ENCODE results near the gene SDF2L1. TPM values are rescaled to one million over a fixed set of nuclear protein-coding genes. Genes with fewer than 3 reads are reported as not detected.
"Not testable (repeated sequence)": the region's sequence is repeated elsewhere in the genome, so short reads cannot be mapped to it uniquely, and the experiment has no call there.

The SDF2L1 gene
- total and polyA plus RNA-seq, 2 donors (not counting 3 experiments of a cell fraction or from before 2014, with no cell fraction given): 66.7 to 79.5 TPM

DNA sequence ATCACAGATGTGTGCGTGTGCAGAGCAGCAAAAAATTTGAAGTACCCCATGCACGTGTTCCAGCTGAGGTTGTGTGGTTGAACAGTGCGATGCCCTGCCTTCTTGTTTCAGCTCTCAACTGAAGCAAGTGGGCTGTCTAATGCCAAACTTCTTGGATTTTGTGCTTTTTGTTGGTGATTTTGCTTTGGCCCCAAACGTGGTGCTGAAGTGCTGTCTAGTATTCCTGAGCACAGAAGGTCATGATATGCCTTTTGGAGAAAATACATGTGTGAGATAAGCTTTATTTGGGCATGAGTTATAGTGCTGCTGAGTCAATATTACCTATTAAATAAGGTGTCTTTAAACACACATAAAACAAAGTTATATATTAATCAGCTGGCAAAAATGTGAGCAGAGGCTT lies 26.4 kb upstream of the SDF2L1 start:
- no peaks in the 10 kb centered on the region for H3K9me3 ChIP-seq (replicated peaks; ENCODE audit: control insufficient read depth, insufficient read depth, low read length)
- H3K79me2 ChIP-seq (ENCODE audit: control insufficient read depth, insufficient read depth, low read length): peaks cover 75% of the 10 kb centered on the region
- CTCF ChIA-PET: interaction anchor here (1.2 to 1.6 kb wide), 2 partner anchors 13 to 31 kb away, joined by 3 to 7 read pairs; no protein-coding TSS in a partner anchor
- no peaks in the 10 kb centered on the region for H3K4me1 ChIP-seq (ENCODE audit: control insufficient read depth, extremely low read depth, insufficient read depth, low read length)
- FAIRE-seq: no peak
- H3K4me3 ChIP-seq (replicated peaks in 1 of 3; ENCODE audit: insufficient read depth in 1 of 3, low read depth in 1 of 3, low read length in 3 of 3): no peak overlapping the region
- H4K20me1 ChIP-seq (replicated peaks; ENCODE audit: control insufficient read depth, extremely low read depth, insufficient read depth, low read length): peaks cover 3% of the 10 kb centered on the region
- no peak overlapping the region for H3K9ac ChIP-seq (replicated peaks; ENCODE audit: extremely low read depth, insufficient read depth, low read length)
- H3K36me3 ChIP-seq (ENCODE audit: control insufficient read depth in 2 of 2, extremely low read depth in 1 of 2, insufficient read depth in 2 of 2, low read length in 2 of 2): peaks cover 9 to 22% of the 10 kb centered on the region in 2 experiments
- no peaks in the 10 kb centered on the region for H3K27me3 ChIP-seq (ENCODE audit: control insufficient read depth in 2 of 2, insufficient read depth in 2 of 2, low read length in 2 of 2)
- BruUV-seq (replicated peaks): no TSS peak
- DNase-seq (ENCODE audit: low read depth, low spot score): no peak
- POLR2A ChIA-PET: no interaction called here
- H2AFZ ChIP-seq (ENCODE audit: low read depth, low read length): no peak overlapping the region
- TF ChIP-seq GATA2 (IDR thresholded peaks at IDR 0.05; ENCODE audit: insufficient read depth, insufficient read length, low read depth, low read length): no peak
- TF ChIP-seq EZH2 (IDR thresholded peaks at IDR 0.05; ENCODE audit: borderline replicate concordance, low read depth, low read length, severe bottlenecking): no peak
- TF ChIP-seq, protein P1, sequence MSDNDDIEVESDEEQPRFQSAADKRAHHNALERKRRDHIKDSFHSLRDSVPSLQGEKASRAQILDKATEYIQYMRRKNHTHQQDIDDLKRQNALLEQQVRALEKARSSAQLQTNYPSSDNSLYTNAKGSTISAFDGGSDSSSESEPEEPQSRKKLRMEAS (IDR thresholded peaks at IDR 0.05; ENCODE audit: insufficient read depth, insufficient read length): no peak
- TF ChIP-seq FOS (IDR thresholded peaks at IDR 0.05; ENCODE audit: borderline replicate concordance, insufficient read depth, low read length): no peak
- TF ChIP-seq POLR2A (IDR thresholded peaks at IDR 0.05; ENCODE audit: low read depth, low read length): no peak
- TF ChIP-seq, protein P2, sequence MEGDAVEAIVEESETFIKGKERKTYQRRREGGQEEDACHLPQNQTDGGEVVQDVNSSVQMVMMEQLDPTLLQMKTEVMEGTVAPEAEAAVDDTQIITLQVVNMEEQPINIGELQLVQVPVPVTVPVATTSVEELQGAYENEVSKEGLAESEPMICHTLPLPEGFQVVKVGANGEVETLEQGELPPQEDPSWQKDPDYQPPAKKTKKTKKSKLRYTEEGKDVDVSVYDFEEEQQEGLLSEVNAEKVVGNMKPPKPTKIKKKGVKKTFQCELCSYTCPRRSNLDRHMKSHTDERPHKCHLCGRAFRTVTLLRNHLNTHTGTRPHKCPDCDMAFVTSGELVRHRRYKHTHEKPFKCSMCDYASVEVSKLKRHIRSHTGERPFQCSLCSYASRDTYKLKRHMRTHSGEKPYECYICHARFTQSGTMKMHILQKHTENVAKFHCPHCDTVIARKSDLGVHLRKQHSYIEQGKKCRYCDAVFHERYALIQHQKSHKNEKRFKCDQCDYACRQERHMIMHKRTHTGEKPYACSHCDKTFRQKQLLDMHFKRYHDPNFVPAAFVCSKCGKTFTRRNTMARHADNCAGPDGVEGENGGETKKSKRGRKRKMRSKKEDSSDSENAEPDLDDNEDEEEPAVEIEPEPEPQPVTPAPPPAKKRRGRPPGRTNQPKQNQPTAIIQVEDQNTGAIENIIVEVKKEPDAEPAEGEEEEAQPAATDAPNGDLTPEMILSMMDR (IDR thresholded peaks at IDR 0.05; ENCODE audit: extremely low read depth in 1 of 2, insufficient read depth in 1 of 2, low read depth in 1 of 2, low read length in 2 of 2): no peak
- no peak for TF ChIP-seq POLR2AphosphoS5 (IDR thresholded peaks at IDR 0.05; ENCODE audit: insufficient read depth, low read depth, low read length)
- TF ChIP-seq MYC (IDR thresholded peaks at IDR 0.05; ENCODE audit: low read depth, low read length): no peak
- intact Hi-C loops (cut with micrococcal nuclease) (no loop called here), dilution Hi-C loops (cut with MboI; ENCODE audit: extremely low pct_ligation_motif_present, low sequenced_read_pairs) (no loop called here)
- H3K9me1 ChIP-seq (replicated peaks; ENCODE audit: control insufficient read depth, extremely low read depth, insufficient read depth, low read length): no peaks in the 10 kb centered on the region
- H3K4me2 ChIP-seq (ENCODE audit: insufficient read depth, low read length): no peak overlapping the region
- no peak overlapping the region for H3K27ac ChIP-seq (ENCODE audit: insufficient read depth, low read depth, low read length)

DNA sequence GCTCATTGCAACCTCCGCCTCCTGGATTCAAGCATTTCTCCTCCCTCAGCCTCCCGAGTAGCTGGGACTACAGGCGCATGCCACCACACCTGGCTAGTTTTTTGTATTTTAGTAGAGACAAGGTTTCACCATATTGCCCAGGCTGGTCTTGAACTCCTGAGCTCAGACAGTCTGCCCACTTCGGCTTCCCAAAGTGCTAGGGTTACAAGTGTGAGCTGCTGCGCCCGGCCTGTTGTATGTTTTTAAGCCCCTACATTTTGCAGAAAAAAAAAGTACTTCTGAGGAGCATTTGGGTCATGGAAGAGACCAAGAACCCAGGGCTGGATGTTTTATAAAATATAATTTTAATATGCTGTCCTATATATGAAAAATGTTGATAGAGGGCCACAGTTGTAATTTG lies 24.8 kb upstream of the SDF2L1 start:
- POLR2A ChIA-PET: not testable (repeated sequence)
- CTCF ChIA-PET: interaction anchor here (1.3 kb wide), 1 partner anchor 24 kb away, joined by 3 read pairs; no protein-coding TSS in a partner anchor

More for the DNA sequence above, 24.8 kb upstream of the SDF2L1 start:
- H3K4me1 ChIP-seq (ENCODE audit: control insufficient read depth, extremely low read depth, insufficient read depth, low read length); dilution Hi-C loops (cut with MboI; ENCODE audit: extremely low pct_ligation_motif_present, low sequenced_read_pairs); DNase-seq (ENCODE audit: low read depth, low spot score); H3K27me3 ChIP-seq (ENCODE audit: control insufficient read depth in 2 of 2, insufficient read depth in 2 of 2, low read length in 2 of 2); H3K4me3 ChIP-seq (replicated peaks in 1 of 3; ENCODE audit: insufficient read depth in 1 of 3, low read depth in 1 of 3, low read length in 3 of 3); FAIRE-seq; H3K9me3 ChIP-seq (replicated peaks; ENCODE audit: control insufficient read depth, insufficient read depth, low read length); intact Hi-C loops (cut with micrococcal nuclease); H3K4me2 ChIP-seq (ENCODE audit: insufficient read depth, low read length); H3K9ac ChIP-seq (replicated peaks; ENCODE audit: extremely low read depth, insufficient read depth, low read length); H3K9me1 ChIP-seq (replicated peaks; ENCODE audit: control insufficient read depth, extremely low read depth, insufficient read depth, low read length); BruUV-seq (replicated peaks); H3K27ac ChIP-seq (ENCODE audit: insufficient read depth, low read depth, low read length); H2AFZ ChIP-seq (ENCODE audit: low read depth, low read length); H4K20me1 ChIP-seq (replicated peaks; ENCODE audit: control insufficient read depth, extremely low read depth, insufficient read depth, low read length): not testable (repeated sequence)
- Histone ChIP-seq H3K79me2 (ENCODE audit: control insufficient read depth, insufficient read depth, low read length) (peaks cover 71% of the 10 kb centered on the region), H3K36me3 (ENCODE audit: control insufficient read depth in 2 of 2, extremely low read depth in 1 of 2, insufficient read depth in 2 of 2, low read length in 2 of 2) (peaks cover 3 to 14% of the 10 kb centered on the region in 2 experiments)
